NT2/D1 (cell line): ENCODE results near the gene RAB7B.

ENCODE experiments used
- DNase-seq: peaks from one replicate; pipeline ENCODE4 v3.0.0-alpha.2; 2011; ENCODE audit warnings: low read depth, low spot score
- H3K27me3 ChIP-seq: 2 replicates; pipeline ENCODE4 v1.6.0; 2011; ENCODE audit warnings: mild to moderate bottlenecking; ENCODE audit not compliant: insufficient read length, insufficient read depth
- H3K36me3 ChIP-seq: 2 replicates; pipeline ENCODE4 v1.6.1; 2011; ENCODE audit warnings: mild to moderate bottlenecking, low read length, mixed read lengths; ENCODE audit not compliant: insufficient read depth, insufficient read length
- H3K4me1 ChIP-seq: 2 replicates; pipeline ENCODE4 v1.5.1; 2011; ENCODE audit not compliant: insufficient read depth, insufficient read length
- H3K4me3 ChIP-seq: 2 replicates; pipeline ENCODE4 v1.5.1; 2011; ENCODE audit warnings: low read depth; ENCODE audit not compliant: insufficient read length
- H3K9ac ChIP-seq: 2 replicates; pipeline ENCODE4 v1.6.0; 2011; ENCODE audit warnings: low read depth; ENCODE audit not compliant: insufficient read length
- H3K9me3 ChIP-seq: 2 replicates; pipeline ENCODE4 v1.5.1; 2011; ENCODE audit warnings: mild to moderate bottlenecking, low read length; ENCODE audit not compliant: insufficient read depth
- SUZ12 ChIP-seq: IDR thresholded peaks from 2 replicates; pipeline ENCODE4 v1.6.1; 2011; ENCODE audit not compliant: insufficient read length, insufficient read depth; ENCODE audit errors: extremely low read depth
- YY1 ChIP-seq: IDR thresholded peaks from 2 replicates; pipeline ENCODE4 v1.6.1; 2011; ENCODE audit not compliant: insufficient read length, insufficient read depth
- ZNF274 ChIP-seq: IDR thresholded peaks from 2 replicates; pipeline ENCODE4 v1.6.1; 2011; ENCODE audit warnings: mild to moderate bottlenecking, low read depth, low read length

Gene RAB7B

GRCh38 chr1:206012086-206012859 lies 9.1 kb upstream of the RAB7B start:
- no peaks in the 10 kb centered on the region for H3K9me3 ChIP-seq
- TF ChIP-seq SUZ12 (no peak), YY1 (no peak), ZNF274 (no peak)
- H3K4me3 ChIP-seq, result no peak overlapping the region
- H3K9ac ChIP-seq, result no peak overlapping the region
- H3K27me3 ChIP-seq, result no peaks in the 10 kb centered on the region
- H3K4me1 ChIP-seq, result no peaks in the 10 kb centered on the region
- no peaks in the 10 kb centered on the region for H3K36me3 ChIP-seq
- DNase-seq, result no peak

DNA sequence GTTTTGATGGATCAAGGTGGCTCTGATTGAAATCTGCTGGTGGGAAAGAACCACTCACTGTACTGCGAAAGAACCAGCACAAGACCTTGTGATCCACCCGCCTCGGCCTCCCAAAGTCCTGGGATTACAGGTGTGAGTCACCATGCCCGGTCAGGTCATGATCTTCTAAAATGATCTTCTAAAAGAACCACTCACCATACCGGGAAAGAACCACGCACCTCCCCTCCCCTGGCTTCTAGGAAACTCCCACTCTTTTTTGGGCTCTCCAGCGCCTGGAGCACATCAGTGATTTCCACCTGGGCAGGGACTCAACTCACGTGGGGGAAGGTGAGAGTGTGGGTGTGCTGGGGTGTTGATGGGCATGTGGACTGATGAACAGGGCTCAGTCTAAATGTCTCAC lies 7.9 kb upstream of the RAB7B start:
- no peaks in the 10 kb centered on the region for H3K36me3 ChIP-seq
- H3K4me1 ChIP-seq, result no peaks in the 10 kb centered on the region
- DNase-seq, result no peak
- no peaks in the 10 kb centered on the region for H3K9me3 ChIP-seq
- no peaks in the 10 kb centered on the region for H3K27me3 ChIP-seq
- no peak for TF ChIP-seq ZNF274
- TF ChIP-seq YY1, result no peak
- no peak for TF ChIP-seq SUZ12
- no peak overlapping the region for H3K4me3 ChIP-seq
- no peak overlapping the region for H3K9ac ChIP-seq

DNA sequence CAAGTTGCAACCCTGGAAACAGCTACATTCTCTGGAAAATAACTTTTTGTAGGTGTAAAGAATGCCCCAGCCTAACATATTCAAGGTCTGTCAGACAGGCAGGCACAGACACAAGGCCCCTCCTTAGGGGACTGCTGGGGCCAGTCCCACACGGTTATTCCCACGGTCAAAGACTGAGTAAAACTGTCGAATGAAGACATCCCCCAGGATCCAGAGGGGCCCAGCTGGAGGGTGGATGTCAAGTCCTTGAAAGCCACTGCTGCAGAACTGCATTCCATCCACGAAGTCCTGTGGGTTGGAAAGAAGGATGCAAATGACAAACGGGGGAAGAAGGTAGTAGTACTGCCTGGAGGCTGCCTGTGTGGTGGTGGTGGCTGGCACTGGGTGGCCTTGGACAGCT lies 6.9 kb upstream of the RAB7B start:
- Histone ChIP-seq H3K9me3 (no peaks in the 10 kb centered on the region), H3K4me3 (no peak overlapping the region), H3K27me3 (no peaks in the 10 kb centered on the region), H3K4me1 (no peaks in the 10 kb centered on the region), H3K36me3 (no peaks in the 10 kb centered on the region), H3K9ac (no peak overlapping the region)
- DNase-seq, result no peak
- TF ChIP-seq ZNF274, result no peak
- no peak for TF ChIP-seq YY1
- no peak for TF ChIP-seq SUZ12

DNA sequence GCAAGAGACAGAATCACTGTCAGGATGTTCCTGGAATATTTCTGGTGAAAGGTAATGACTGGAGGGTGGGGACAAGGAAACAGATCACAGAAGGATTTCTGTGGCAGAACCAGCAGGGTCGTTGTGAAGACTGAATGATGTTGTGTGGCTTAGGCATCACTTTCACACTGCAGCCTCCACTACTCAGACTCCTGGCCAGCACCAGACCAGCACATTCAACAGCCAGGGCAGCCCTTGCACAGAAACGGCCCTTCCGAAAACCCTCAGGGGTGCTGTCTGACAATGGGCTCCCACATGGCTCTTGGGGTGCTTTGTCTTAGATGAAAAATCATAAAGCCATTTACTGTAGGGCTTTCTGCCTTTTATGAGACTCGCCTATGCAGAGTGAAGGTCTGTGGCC lies 3.8 kb upstream of the RAB7B start:
- Histone ChIP-seq H3K36me3 (no peaks in the 10 kb centered on the region), H3K27me3 (no peaks in the 10 kb centered on the region), H3K9me3 (no peaks in the 10 kb centered on the region), H3K4me3 (no peak overlapping the region), H3K9ac (no peak overlapping the region), H3K4me1 (peaks cover 6% of the 10 kb centered on the region)
- no peak for DNase-seq
- TF ChIP-seq ZNF274 (no peak), YY1 (no peak), SUZ12 (no peak)

DNA sequence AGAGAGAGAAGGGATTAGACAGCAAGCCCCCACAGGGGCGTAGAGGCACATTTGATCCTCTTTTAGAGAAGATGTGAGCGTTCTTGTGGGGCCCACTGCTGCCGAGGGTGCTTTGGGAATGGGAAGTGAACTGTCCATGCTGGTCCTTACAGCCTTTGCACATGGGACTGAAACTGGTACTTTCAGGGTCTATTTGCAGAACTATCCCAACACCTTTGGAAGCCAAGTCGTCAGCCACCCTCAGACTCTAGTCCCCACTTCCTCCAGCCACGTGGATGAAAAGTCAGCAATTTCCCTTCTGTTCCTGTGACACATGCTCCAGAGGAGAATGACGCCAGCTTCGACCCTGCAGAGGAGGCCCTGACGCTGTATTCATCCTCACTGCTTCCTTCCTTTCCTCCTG lies 2.6 kb upstream of the RAB7B start:
- TF ChIP-seq ZNF274 (no peak), SUZ12 (no peak), YY1 (no peak)
- no peak for DNase-seq
- Histone ChIP-seq H3K9me3 (peaks cover under 1% of the 10 kb centered on the region; the same call in 1 of the 2 replicates), H3K9ac (no peak overlapping the region), H3K4me3 (no peak overlapping the region), H3K4me1 (peaks cover 6% of the 10 kb centered on the region), H3K36me3 (no peaks in the 10 kb centered on the region), H3K27me3 (no peaks in the 10 kb centered on the region)

- no peak overlapping the region for H3K4me3 ChIP-seq
- no peak overlapping the region for H3K9ac ChIP-seq
- no peaks in the 10 kb centered on the region for H3K36me3 ChIP-seq
- H3K4me1 ChIP-seq, result peaks cover 9% of the 10 kb centered on the region
- TF ChIP-seq ZNF274, result no peak
- no peak for TF ChIP-seq YY1
- TF ChIP-seq SUZ12, result no peak
- no peak for DNase-seq
- peaks cover 6% of the 10 kb centered on the region for H3K9me3 ChIP-seq
- H3K27me3 ChIP-seq, result no peaks in the 10 kb centered on the region
Observed at GRCh38 chr1:206005234-206005633, 2.0 kb upstream of the RAB7B start.

DNA sequence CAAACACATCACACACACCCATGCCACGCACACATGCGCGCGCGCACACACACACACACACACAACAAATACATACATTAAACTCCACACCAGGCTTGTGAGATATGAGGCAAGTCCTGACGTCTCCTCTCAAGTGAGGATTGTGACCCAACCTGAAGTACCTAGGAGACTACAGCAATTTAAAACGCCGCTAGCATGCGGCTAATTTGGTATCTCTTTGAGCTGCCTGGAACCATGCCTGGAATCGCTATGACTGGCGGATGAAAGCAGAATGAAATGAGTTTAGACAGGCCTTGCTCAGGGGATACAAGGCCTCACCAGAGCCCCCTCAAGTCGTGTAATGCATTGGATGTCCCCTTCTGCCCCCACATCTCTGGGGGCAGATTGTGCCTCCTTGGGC lies 1.6 kb upstream of the RAB7B start:
- Histone ChIP-seq H3K9ac (no peak overlapping the region), H3K9me3 (peaks cover 10% of the 10 kb centered on the region), H3K36me3 (no peaks in the 10 kb centered on the region)

More for the DNA sequence above, 1.6 kb upstream of the RAB7B start:
- Histone ChIP-seq H3K4me3 (no peak overlapping the region), H3K4me1 (peaks cover 9% of the 10 kb centered on the region), H3K27me3 (no peaks in the 10 kb centered on the region)
- TF ChIP-seq SUZ12, result no peak
- no peak for TF ChIP-seq ZNF274
- no peak for DNase-seq
